ENCODE measurements around the gene ZKSCAN3.

Gene ZKSCAN3

GRCh38 chr6:28383235-28384142 is 33.7 kb downstream of the ZKSCAN3 start:
- POLR2A ChIA-PET (ENCODE audit: low non-redundant PET) = no interaction called here
- TF ChIP-seq CTCF (conservative IDR thresholded peaks at IDR 0.05; ENCODE audit: low read depth) = peak; percentile 66
- peak; percentile 82 for DNase-seq (ENCODE audit: low spot score)
- peak overlapping the region; percentile 80 for H3K27ac ChIP-seq
- CTCF ChIA-PET = interaction anchor here (0.6 to 2.0 kb wide), 11 partner anchors 11 to 528 kb away, joined by 3 to 12 read pairs (median 3); partner anchors contain the start of gene ZSCAN12

- CTCF ChIA-PET = interaction anchor here (0.6 to 2.0 kb wide), 8 partner anchors 10 to 528 kb away, joined by 3 to 12 read pairs (median 4); partner anchors contain the start of gene ZSCAN12
- POLR2A ChIA-PET (ENCODE audit: low non-redundant PET) = no interaction called here
- TF ChIP-seq CTCF (conservative IDR thresholded peaks at IDR 0.05; ENCODE audit: low read depth) = no peak
- no peak for DNase-seq (ENCODE audit: low spot score)
- H3K27ac ChIP-seq = no peak overlapping the region
These were observed 34.4 kb downstream of the ZKSCAN3 start for GRCh38 chr6:28384143-28384533.

- H3K27ac ChIP-seq = no peak overlapping the region
- no peak for TF ChIP-seq CTCF (conservative IDR thresholded peaks at IDR 0.05; ENCODE audit: low read depth)
- ChIA-PET POLR2A (ENCODE audit: low non-redundant PET) (no interaction called here), CTCF (no interaction called here)
- DNase-seq (ENCODE audit: low spot score) = no peak
These were observed 40.9 kb downstream of the ZKSCAN3 start for GRCh38 chr6:28390688-28391087.

- no peak for DNase-seq (ENCODE audit: low spot score)
- H3K27ac ChIP-seq = no peak overlapping the region
- TF ChIP-seq CTCF (conservative IDR thresholded peaks at IDR 0.05; ENCODE audit: low read depth) = peak; percentile 24; the same call in 1 of the 2 replicates
- CTCF ChIA-PET = interaction anchor here (0.5 to 1.8 kb wide), 2 partner anchors 10 to 211 kb away, joined by 3 to 5 read pairs; no protein-coding TSS in a partner anchor
- POLR2A ChIA-PET (ENCODE audit: low non-redundant PET) = no interaction called here
These were observed 44.3 kb downstream of the ZKSCAN3 start for GRCh38 chr6:28393912-28394662.

- POLR2A ChIA-PET (ENCODE audit: low non-redundant PET) = no interaction called here
- no peak for TF ChIP-seq CTCF (conservative IDR thresholded peaks at IDR 0.05; ENCODE audit: low read depth)
- no peak for DNase-seq (ENCODE audit: low spot score)
- CTCF ChIA-PET = interaction anchor here (0.9 kb wide), 1 partner anchor 12 kb away, joined by 3 read pairs; no protein-coding TSS in a partner anchor
- H3K27ac ChIP-seq = no peak overlapping the region
These were observed 46.2 kb downstream of the ZKSCAN3 start for GRCh38 chr6:28395918-28396317.
